Activated naive CD8-positive, alpha-beta T cell treated with anti-CD3 and anti-CD28 coated beads, Interleukin-2, amount 10 ng/mL, durations not matched to agents 7 days and 5 days (primary cell): ENCODE measurements around the gene PRDM16. TPM values are rescaled to one million over a fixed set of nuclear protein-coding genes. Genes with fewer than 3 reads are reported as not detected.

Source experiments
- ATAC-seq: fragments of 150-1000 bp; cut with Tn5 transposase; one replicate; pipeline ENCODE4 v1.10.0; 2021; ENCODE audit warnings: low read depth, moderate library complexity
- POLR2A ChIA-PET: fragments of 350-600 bp; sonication (Branson Sonifier 250); formaldehyde crosslinking; loops from one replicate; lab custom pipeline; 2021; ENCODE audit warnings: antibody characterized with exemption; lab: Charles Lee
- DNase-seq: peaks from one replicate; pipeline ENCODE4 v3.0.0; 2021
- H3K27ac Mint-ChIP-seq: one replicate; pipeline ENCODE4 v1.8.0; 2022; ENCODE audit warnings: mild to moderate bottlenecking, mixed read lengths
- H3K27me3 Mint-ChIP-seq: one replicate; pipeline ENCODE4 v1.8.0; 2022; ENCODE audit warnings: mild to moderate bottlenecking, moderate library complexity, mixed read lengths
- H3K36me3 Mint-ChIP-seq: one replicate; pipeline ENCODE4 v1.8.0; 2021; ENCODE audit warnings: mild to moderate bottlenecking, mixed read lengths
- H3K4me1 Mint-ChIP-seq: one replicate; pipeline ENCODE4 v1.8.0; 2021; ENCODE audit warnings: mixed read lengths
- H3K4me3 Mint-ChIP-seq: one replicate; pipeline ENCODE4 v1.8.0; 2022; ENCODE audit warnings: mild to moderate bottlenecking, moderate library complexity, mixed read lengths
- H3K9me3 Mint-ChIP-seq: one replicate; pipeline ENCODE4 v1.8.0; 2021; ENCODE audit warnings: mixed read lengths
- total RNA-seq, 2 experiments: library from RNA; stranded (reverse); gene quantifications; one replicate each; pipeline ENCODE4 v1.2.3, GENCODE V29; 2021

PRDM16 gene
- total RNA-seq, 2 experiments from 2014 or later = not detected

- H3K27me3 Mint-ChIP-seq = no peaks in the 10 kb centered on the region
- H3K4me3 Mint-ChIP-seq = no peak overlapping the region
- no peaks in the 10 kb centered on the region for H3K4me1 Mint-ChIP-seq
- DNase-seq = no peak
- no peaks in the 10 kb centered on the region for H3K9me3 Mint-ChIP-seq
- H3K27ac Mint-ChIP-seq = no peak overlapping the region
- POLR2A ChIA-PET = no interaction called here
- ATAC-seq = no peak
- H3K36me3 Mint-ChIP-seq = no peaks in the 10 kb centered on the region
Observed at GRCh38 chr1:3196577-3197245, 127.7 kb downstream of the PRDM16 start.

GRCh38 chr1:3197781-3198316, 128.8 kb downstream of the PRDM16 start:
- H3K27me3 Mint-ChIP-seq = no peaks in the 10 kb centered on the region
- no peaks in the 10 kb centered on the region for H3K4me1 Mint-ChIP-seq
- H3K4me3 Mint-ChIP-seq = no peak overlapping the region
- ATAC-seq (no peak), DNase-seq (no peak)
- H3K36me3 Mint-ChIP-seq = no peaks in the 10 kb centered on the region
- POLR2A ChIA-PET = no interaction called here
- no peaks in the 10 kb centered on the region for H3K9me3 Mint-ChIP-seq
- H3K27ac Mint-ChIP-seq = no peak overlapping the region

GRCh38 chr1:3198371-3199271, 129.6 kb downstream of the PRDM16 start:
- H3K27me3 Mint-ChIP-seq = no peaks in the 10 kb centered on the region
- no peaks in the 10 kb centered on the region for H3K36me3 Mint-ChIP-seq
- POLR2A ChIA-PET = no interaction called here
- DNase-seq = no peak
- no peak overlapping the region for H3K4me3 Mint-ChIP-seq
- H3K27ac Mint-ChIP-seq = no peak overlapping the region
- no peak for ATAC-seq
- H3K4me1 Mint-ChIP-seq = no peaks in the 10 kb centered on the region
- H3K9me3 Mint-ChIP-seq = no peaks in the 10 kb centered on the region

- no peaks in the 10 kb centered on the region for H3K4me1 Mint-ChIP-seq
Observed at GRCh38 chr1:3204725-3205124, 135.7 kb downstream of the PRDM16 start.

GRCh38 chr1:3205815-3206214, 136.8 kb downstream of the PRDM16 start:
- Mint-ChIP-seq H3K9me3 (no peaks in the 10 kb centered on the region), H3K36me3 (no peaks in the 10 kb centered on the region), H3K27ac (no peak overlapping the region), H3K4me3 (no peak overlapping the region), H3K27me3 (no peaks in the 10 kb centered on the region), H3K4me1 (no peaks in the 10 kb centered on the region)
- no peak for ATAC-seq
- no peak for DNase-seq
- POLR2A ChIA-PET = no interaction called here

More at GRCh38 chr1:3204725-3205124, 135.7 kb downstream of the PRDM16 start:
- no peaks in the 10 kb centered on the region for H3K27me3 Mint-ChIP-seq
- no peak for ATAC-seq
- no peaks in the 10 kb centered on the region for H3K36me3 Mint-ChIP-seq
- H3K9me3 Mint-ChIP-seq = no peaks in the 10 kb centered on the region
- no peak for DNase-seq
- POLR2A ChIA-PET = no interaction called here
- H3K4me3 Mint-ChIP-seq = no peak overlapping the region
- no peak overlapping the region for H3K27ac Mint-ChIP-seq

- H3K4me1 Mint-ChIP-seq = no peaks in the 10 kb centered on the region
- no peak overlapping the region for H3K4me3 Mint-ChIP-seq
- no peaks in the 10 kb centered on the region for H3K36me3 Mint-ChIP-seq
- no peak overlapping the region for H3K27ac Mint-ChIP-seq
- DNase-seq (no peak), ATAC-seq (no peak)
- POLR2A ChIA-PET = no interaction called here
- H3K9me3 Mint-ChIP-seq = no peaks in the 10 kb centered on the region
- no peaks in the 10 kb centered on the region for H3K27me3 Mint-ChIP-seq
Observed at GRCh38 chr1:3206696-3207095, 137.7 kb downstream of the PRDM16 start.

GRCh38 chr1:3207217-3207848, 138.3 kb downstream of the PRDM16 start:
- Mint-ChIP-seq H3K9me3 (no peaks in the 10 kb centered on the region), H3K27me3 (no peaks in the 10 kb centered on the region), H3K4me3 (no peak overlapping the region), H3K36me3 (no peaks in the 10 kb centered on the region), H3K27ac (no peak overlapping the region), H3K4me1 (no peaks in the 10 kb centered on the region)
- ATAC-seq = no peak
- POLR2A ChIA-PET = no interaction called here
- no peak for DNase-seq

- POLR2A ChIA-PET = no interaction called here
Observed at GRCh38 chr1:3208819-3209200, 139.8 kb downstream of the PRDM16 start.

GRCh38 chr1:3209201-3209600, 140.2 kb downstream of the PRDM16 start:
- ATAC-seq = no peak
- Mint-ChIP-seq H3K9me3 (no peaks in the 10 kb centered on the region), H3K27ac (no peak overlapping the region), H3K36me3 (no peaks in the 10 kb centered on the region), H3K4me3 (no peak overlapping the region), H3K4me1 (no peaks in the 10 kb centered on the region), H3K27me3 (no peaks in the 10 kb centered on the region)
- no peak for DNase-seq
- POLR2A ChIA-PET = no interaction called here

More at GRCh38 chr1:3208819-3209200, 139.8 kb downstream of the PRDM16 start:
- DNase-seq = no peak
- Mint-ChIP-seq H3K4me3 (no peak overlapping the region), H3K27ac (no peak overlapping the region), H3K4me1 (no peaks in the 10 kb centered on the region), H3K9me3 (no peaks in the 10 kb centered on the region), H3K36me3 (no peaks in the 10 kb centered on the region), H3K27me3 (no peaks in the 10 kb centered on the region)
- ATAC-seq = no peak

GRCh38 chr1:3211582-3212375, 142.8 kb downstream of the PRDM16 start:
- no peak for DNase-seq
- Mint-ChIP-seq H3K4me1 (no peaks in the 10 kb centered on the region), H3K27me3 (peaks cover 3% of the 10 kb centered on the region), H3K4me3 (no peak overlapping the region), H3K27ac (no peak overlapping the region), H3K36me3 (no peaks in the 10 kb centered on the region), H3K9me3 (no peaks in the 10 kb centered on the region)
- POLR2A ChIA-PET = no interaction called here
- ATAC-seq = no peak

GRCh38 chr1:3212453-3213355, 143.7 kb downstream of the PRDM16 start:
- H3K4me1 Mint-ChIP-seq = no peaks in the 10 kb centered on the region
- peaks cover 3% of the 10 kb centered on the region for H3K27me3 Mint-ChIP-seq
- H3K4me3 Mint-ChIP-seq = no peak overlapping the region
- H3K9me3 Mint-ChIP-seq = no peaks in the 10 kb centered on the region
- POLR2A ChIA-PET = no interaction called here
- ATAC-seq (no peak), DNase-seq (no peak)
- no peaks in the 10 kb centered on the region for H3K36me3 Mint-ChIP-seq
- H3K27ac Mint-ChIP-seq = no peak overlapping the region

GRCh38 chr1:3213730-3214129, 144.7 kb downstream of the PRDM16 start:
- POLR2A ChIA-PET = no interaction called here
- DNase-seq = no peak
- H3K36me3 Mint-ChIP-seq = no peaks in the 10 kb centered on the region
- no peaks in the 10 kb centered on the region for H3K4me1 Mint-ChIP-seq
- H3K9me3 Mint-ChIP-seq = no peaks in the 10 kb centered on the region
- H3K27me3 Mint-ChIP-seq = peaks cover 3% of the 10 kb centered on the region
- H3K4me3 Mint-ChIP-seq = no peak overlapping the region
- no peak for ATAC-seq
- H3K27ac Mint-ChIP-seq = no peak overlapping the region
